GM18909 (cell line): ENCODE measurements around the gene ELL3.

Source experiments
- ATAC-seq: cut with Tn5 transposase; IDR thresholded peaks from one replicate; pipeline ENCODE4 v1.9.1; 2021; ENCODE audit warnings: mild to moderate bottlenecking; ENCODE audit not compliant: unreplicated experiment, poor library complexity

ELL3 gene

GRCh38 chr15:43792761-43793476 is 16.2 kb upstream of the ELL3 start:
- no peak for ATAC-seq

- peak; percentile 85 for ATAC-seq
These were observed 15.4 kb upstream of the ELL3 start, which contains the start of gene SERF2 for GRCh38 chr15:43791993-43792760. Gene SERF2 (plus strand): TSS chr15:43792320. CDS start chr15:43792377, 57 bp downstream.

DNA sequence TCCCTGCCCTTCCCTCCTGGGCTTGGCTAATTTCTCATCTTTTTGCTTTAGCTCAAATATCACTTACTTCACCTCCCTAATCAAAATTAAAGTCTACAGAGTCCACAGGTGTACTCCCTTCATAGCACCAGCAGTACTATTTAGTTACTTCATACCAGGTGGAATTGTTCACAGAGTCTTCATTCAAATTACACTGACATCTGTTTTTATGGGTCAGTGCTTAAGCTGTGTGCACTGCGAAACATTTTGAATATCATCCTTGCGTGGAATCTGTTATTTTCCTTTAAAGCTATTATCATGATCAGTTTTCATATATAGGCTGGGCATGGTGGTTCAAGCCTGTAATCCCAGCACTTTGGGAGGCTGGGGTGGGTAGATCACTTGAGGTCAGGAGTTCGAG is 12.6 kb upstream of the ELL3 start:
- no peak for ATAC-seq

DNA sequence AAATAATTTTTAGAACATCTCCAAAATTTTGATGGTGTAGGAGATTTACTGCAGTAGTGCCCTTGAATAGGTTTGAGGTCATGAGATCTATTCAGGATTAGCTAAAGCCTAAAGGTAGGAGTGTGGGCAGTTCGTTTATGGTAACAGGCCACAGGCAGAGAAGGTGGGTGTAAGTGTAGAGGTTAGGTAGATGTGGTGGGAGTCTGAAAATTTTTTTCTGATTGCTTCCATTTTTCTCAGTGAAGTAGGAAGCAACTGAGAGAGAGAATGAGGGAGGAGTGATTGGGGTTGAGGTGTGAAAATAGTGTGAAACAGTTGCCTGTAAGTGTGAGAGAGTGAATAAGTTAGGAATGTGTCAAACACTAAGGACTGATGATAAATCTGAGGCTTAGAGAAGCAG is 2.2 kb upstream of the ELL3 start:
- no peak for ATAC-seq

- ATAC-seq, result peak; percentile 69
These were observed 625 bp upstream of the ELL3 start for GRCh38 chr15:43777267-43777914.

DNA sequence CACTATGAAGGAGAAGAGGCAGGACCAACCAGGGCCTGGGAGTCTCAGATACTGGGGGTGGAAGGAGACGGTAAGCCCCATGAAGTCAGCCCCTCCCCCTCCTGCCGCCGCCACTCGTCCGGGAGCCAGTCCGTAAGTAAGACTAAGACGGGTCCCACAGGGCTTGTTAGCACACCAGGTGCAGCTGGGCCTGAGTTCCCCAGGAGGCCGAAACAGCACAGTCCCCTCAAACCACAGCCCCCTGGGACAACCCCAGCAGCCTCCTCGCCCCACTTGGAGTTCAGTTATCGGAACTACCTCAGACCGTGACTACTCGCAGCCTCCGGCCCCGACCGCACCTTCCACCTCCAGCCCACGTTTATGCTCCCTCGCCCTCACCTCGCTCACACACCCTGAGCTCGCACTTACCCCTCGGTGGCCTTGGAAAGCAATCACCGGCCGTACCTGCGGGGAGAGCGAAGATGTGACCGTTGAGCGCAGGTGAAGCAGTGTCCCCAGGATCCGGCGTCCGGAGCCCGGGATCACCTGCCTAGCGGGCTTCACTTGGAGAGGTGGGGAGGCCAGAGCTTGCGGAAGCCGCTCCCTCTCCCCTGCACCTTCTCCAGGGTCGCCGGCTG is 557 bp downstream of the ELL3 start:
- peak; percentile 69 for ATAC-seq

GRCh38 chr15:43775411-43775965 is 1.3 kb downstream of the ELL3 start:
- ATAC-seq, result no peak

DNA sequence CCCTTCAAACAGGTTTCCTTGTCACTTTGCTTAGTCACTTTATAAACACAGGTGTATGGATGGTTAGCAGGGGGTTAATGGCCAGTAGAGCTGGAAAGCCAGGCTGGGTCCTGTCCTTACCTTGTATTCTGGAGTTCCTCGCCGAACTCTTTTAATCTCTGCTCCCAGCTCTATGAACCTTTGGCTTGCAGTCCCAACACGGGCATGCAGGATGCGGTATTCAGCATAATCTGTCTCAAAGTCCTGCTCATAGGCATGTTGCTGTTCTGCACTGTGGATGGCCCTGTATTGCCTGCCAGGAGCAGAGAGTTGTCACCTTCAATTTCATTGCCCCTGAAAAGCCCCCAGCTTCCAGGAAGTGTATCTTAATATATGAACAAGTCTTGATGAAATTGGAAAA is 2.7 kb downstream of the ELL3 start:
- no peak for ATAC-seq

GRCh38 chr15:43772624-43773023 is 4.1 kb downstream of the ELL3 start:
- ATAC-seq, result no peak

DNA sequence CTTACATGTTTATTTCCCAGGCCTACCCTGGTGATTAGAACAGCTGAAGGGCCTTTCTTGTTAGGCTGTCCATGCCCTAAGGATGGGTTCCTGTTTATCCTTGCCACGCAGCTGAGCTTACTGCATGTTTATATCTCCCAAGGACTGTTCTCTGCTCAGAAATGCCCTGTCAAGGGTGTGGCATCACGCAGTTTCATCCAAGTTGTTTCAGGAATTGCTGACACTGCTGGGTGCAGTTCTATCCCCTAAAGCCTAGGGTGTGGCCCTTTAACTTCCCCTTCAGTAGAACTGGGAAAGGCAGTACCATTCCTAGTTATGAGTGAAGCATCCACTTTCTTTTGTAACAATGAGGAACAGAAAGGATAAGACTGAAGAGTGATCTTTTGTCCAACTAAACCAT is 5.0 kb downstream of the ELL3 start:
- ATAC-seq, result no peak

DNA sequence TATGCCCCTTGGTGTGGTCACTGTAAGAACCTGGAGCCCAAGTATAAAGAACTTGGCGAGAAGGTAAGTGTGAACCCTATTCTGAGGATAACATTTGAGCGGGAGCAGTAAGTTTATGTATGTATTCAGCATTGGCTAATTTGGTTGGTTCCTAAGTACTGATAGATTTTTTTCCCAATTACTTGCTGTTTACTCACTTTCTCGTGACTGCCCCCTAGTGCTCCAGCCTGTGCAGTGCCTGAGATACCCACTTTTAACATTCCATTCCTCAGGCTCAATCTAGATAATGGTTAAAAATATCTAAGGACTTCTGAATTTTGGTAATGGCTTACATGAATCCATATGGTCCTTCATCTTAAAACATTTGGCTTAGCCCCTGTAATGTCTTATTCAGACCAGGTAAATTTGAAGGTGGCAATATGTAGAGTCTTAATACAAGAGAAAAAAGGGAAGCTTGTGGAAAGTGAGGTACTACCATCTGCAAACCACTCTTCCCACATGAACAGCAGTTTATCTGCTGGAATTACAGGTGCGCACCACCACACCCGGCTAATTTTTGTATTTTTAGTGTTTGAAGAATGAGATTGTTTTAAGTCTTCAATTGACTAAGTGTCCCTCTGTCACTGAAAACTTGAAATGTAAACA is 7.1 kb downstream of the ELL3 start:
- no peak for ATAC-seq

DNA sequence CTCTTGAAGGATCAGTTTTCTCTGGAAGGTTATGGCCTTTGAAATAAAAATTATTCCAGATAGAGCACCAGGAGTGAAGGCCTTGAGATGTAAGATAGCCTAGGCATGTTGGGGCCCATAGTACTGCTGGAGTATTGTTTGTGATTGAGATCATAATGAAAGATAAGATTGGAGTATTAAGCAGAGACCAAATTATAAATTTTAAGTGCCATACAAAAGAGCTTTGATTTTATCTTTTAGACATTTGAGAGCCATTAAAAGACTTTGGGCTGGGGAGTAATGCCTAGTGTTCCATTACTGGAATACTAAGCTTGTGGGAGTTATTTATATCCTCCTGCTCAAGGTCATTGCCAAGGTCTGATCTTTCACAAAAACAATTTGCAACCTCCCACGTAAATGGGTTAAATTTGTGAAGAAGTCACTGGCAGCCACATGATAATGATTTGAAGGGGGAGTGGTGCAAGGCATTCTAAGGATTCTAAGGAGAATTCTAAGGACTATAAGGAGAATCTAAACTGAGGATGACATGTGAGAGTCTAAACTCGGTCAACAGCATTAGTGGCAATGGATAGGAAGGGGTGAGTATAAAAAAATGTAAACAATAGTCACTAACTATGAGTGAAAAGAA is 12.8 kb downstream of the ELL3 start:
- ATAC-seq, result no peak

- ATAC-seq, result no peak
These were observed 13.9 kb downstream of the ELL3 start for GRCh38 chr15:43762824-43763223.

GRCh38 chr15:43751885-43752284 is 24.9 kb downstream of the ELL3 start:
- ATAC-seq, result no peak

GRCh38 chr15:43749690-43750345 is 26.9 kb downstream of the ELL3 start:
- ATAC-seq, result peak; percentile 51

- no peak for ATAC-seq
These were observed 28.4 kb downstream of the ELL3 start for GRCh38 chr15:43748376-43748775.

GRCh38 chr15:43746903-43747309 is 29.9 kb downstream of the ELL3 start:
- peak; percentile 9 for ATAC-seq

GRCh38 chr15:43746245-43746902 is 30.4 kb downstream of the ELL3 start, which contains the start of gene PDIA3:
Gene PDIA3 (plus strand): TSS chr15:43746438. CDS start chr15:43746540, 102 bp downstream.
- ATAC-seq, result peak; percentile 81
